Endometrium (tissue), 2 donors: ENCODE results near the gene FAM186B.
A peak's percentile ranks its signal among the peaks of the same experiment; 100 is the strongest.

Source experiments
- FAIRE-seq: peaks from 2 replicates; lab custom pipeline; 2012; peaks lifted over from hg19 to GRCh38; lab: Jason Lieb, UNC
- donor health status: control.
- donor health status: control.

The FAM186B gene

GRCh38 chr12:49567611-49568441 is 37.6 kb downstream of the FAM186B start, which contains the start of gene MCRS1:
TSS of gene MCRS1 (minus strand) at chr12:49568142. CDS start at chr12:49566731, 1,411 bp downstream.
- FAIRE-seq = peak; percentile 78

GRCh38 chr12:49567302-49567610 is 38.2 kb downstream of the FAM186B start:
- no peak for FAIRE-seq

- FAIRE-seq = no peak
Observed at GRCh38 chr12:49566361-49566760, 39.1 kb downstream of the FAM186B start.

GRCh38 chr12:49565406-49566265 is 39.8 kb downstream of the FAM186B start:
- FAIRE-seq = no peak

GRCh38 chr12:49564686-49565405 is 40.6 kb downstream of the FAM186B start:
- no peak for FAIRE-seq

GRCh38 chr12:49563951-49564685 is 41.3 kb downstream of the FAM186B start:
- FAIRE-seq = no peak

- no peak for FAIRE-seq
Observed at GRCh38 chr12:49562831-49563230, 42.6 kb downstream of the FAM186B start.

GRCh38 chr12:49562233-49562632 is 43.2 kb downstream of the FAM186B start:
- FAIRE-seq = no peak

GRCh38 chr12:49560695-49561094 is 44.7 kb downstream of the FAM186B start:
- FAIRE-seq = no peak

- FAIRE-seq = no peak
Observed at GRCh38 chr12:49559011-49559675, 46.3 kb downstream of the FAM186B start.

- no peak for FAIRE-seq
Observed at GRCh38 chr12:49558526-49558925, 46.9 kb downstream of the FAM186B start.

- no peak for FAIRE-seq
Observed at GRCh38 chr12:49557917-49558215, 47.6 kb downstream of the FAM186B start.

GRCh38 chr12:49557187-49557916 is 48.1 kb downstream of the FAM186B start:
- no peak for FAIRE-seq

- no peak for FAIRE-seq
Observed at GRCh38 chr12:49556391-49557186, 48.9 kb downstream of the FAM186B start.

- FAIRE-seq = no peak
Observed at GRCh38 chr12:49555631-49556390, 49.6 kb downstream of the FAM186B start.

GRCh38 chr12:49554266-49554665 is 51.2 kb downstream of the FAM186B start:
- FAIRE-seq = no peak

GRCh38 chr12:49553512-49554088 is 51.8 kb downstream of the FAM186B start:
- FAIRE-seq = no peak

- no peak for FAIRE-seq
Observed at GRCh38 chr12:49552899-49553298, 52.5 kb downstream of the FAM186B start.

GRCh38 chr12:49552425-49552824 is 53.0 kb downstream of the FAM186B start:
- no peak for FAIRE-seq
